ENCODE data around the gene FARP1.
"Not testable (repeated sequence)": the region's sequence is repeated elsewhere in the genome, so short reads cannot be mapped to it uniquely, and the experiment has no call there.

Gene FARP1

GRCh38 chr13:98262292-98262691 is 119.4 kb downstream of the FARP1 start:
- Mint-ChIP-seq H3K9me3 (no peaks in the 10 kb centered on the region), H3K36me3 (no peaks in the 10 kb centered on the region), H3K4me1 (no peaks in the 10 kb centered on the region), H3K27ac (no peak overlapping the region), H3K4me3 (no peak overlapping the region)
- no peak for ATAC-seq
- DNase-seq (ENCODE audit: low spot score in 2 of 2) = no peak

- DNase-seq (ENCODE audit: low spot score in 2 of 2) (no peak), ATAC-seq (no peak)
- Mint-ChIP-seq H3K27ac (no peak overlapping the region), H3K36me3 (no peaks in the 10 kb centered on the region), H3K4me3 (no peak overlapping the region), H3K9me3 (no peaks in the 10 kb centered on the region), H3K4me1 (no peaks in the 10 kb centered on the region)
Observed at GRCh38 chr13:98263841-98264240, 120.9 kb downstream of the FARP1 start.

GRCh38 chr13:98264877-98265276 is 122.0 kb downstream of the FARP1 start:
- DNase-seq (ENCODE audit: low spot score in 2 of 2) = no peak
- no peaks in the 10 kb centered on the region for H3K4me1 Mint-ChIP-seq
- no peaks in the 10 kb centered on the region for H3K9me3 Mint-ChIP-seq
- H3K4me3 Mint-ChIP-seq = no peak overlapping the region
- H3K36me3 Mint-ChIP-seq = no peaks in the 10 kb centered on the region
- H3K27ac Mint-ChIP-seq = no peak overlapping the region
- ATAC-seq = no peak

GRCh38 chr13:98265692-98266551 is 123.0 kb downstream of the FARP1 start:
- Mint-ChIP-seq H3K9me3 (no peaks in the 10 kb centered on the region), H3K4me3 (no peak overlapping the region), H3K36me3 (no peaks in the 10 kb centered on the region), H3K27ac (no peak overlapping the region), H3K4me1 (no peaks in the 10 kb centered on the region)
- DNase-seq (ENCODE audit: low spot score in 2 of 2) = no peak
- no peak for ATAC-seq

GRCh38 chr13:98267080-98267912 is 124.4 kb downstream of the FARP1 start:
- Mint-ChIP-seq H3K4me3 (no peak overlapping the region), H3K36me3 (no peaks in the 10 kb centered on the region), H3K9me3 (no peaks in the 10 kb centered on the region), H3K4me1 (no peaks in the 10 kb centered on the region), H3K27ac (no peak overlapping the region)
- ATAC-seq (no peak), DNase-seq (ENCODE audit: low spot score in 2 of 2) (no peak)

GRCh38 chr13:98269386-98269785 is 126.5 kb downstream of the FARP1 start:
- Mint-ChIP-seq H3K36me3 (no peaks in the 10 kb centered on the region), H3K27ac (no peak overlapping the region), H3K4me3 (no peak overlapping the region), H3K9me3 (no peaks in the 10 kb centered on the region), H3K4me1 (no peaks in the 10 kb centered on the region)
- ATAC-seq (no peak), DNase-seq (ENCODE audit: low spot score in 2 of 2) (no peak)

GRCh38 chr13:98270819-98271218 is 127.9 kb downstream of the FARP1 start:
- Mint-ChIP-seq H3K9me3 (no peaks in the 10 kb centered on the region), H3K27ac (no peak overlapping the region), H3K4me1 (no peaks in the 10 kb centered on the region), H3K4me3 (no peak overlapping the region), H3K36me3 (no peaks in the 10 kb centered on the region)
- DNase-seq (ENCODE audit: low spot score in 2 of 2) = no peak
- no peak for ATAC-seq

GRCh38 chr13:98271646-98272045 is 128.8 kb downstream of the FARP1 start:
- not testable (repeated sequence) for DNase-seq (ENCODE audit: low spot score in 2 of 2); H3K36me3 Mint-ChIP-seq; H3K9me3 Mint-ChIP-seq; ATAC-seq; H3K4me3 Mint-ChIP-seq; H3K27ac Mint-ChIP-seq; H3K4me1 Mint-ChIP-seq

GRCh38 chr13:98272549-98272948 is 129.7 kb downstream of the FARP1 start:
- no peak for DNase-seq (ENCODE audit: low spot score in 2 of 2)
- Mint-ChIP-seq H3K36me3 (no peaks in the 10 kb centered on the region), H3K9me3 (no peaks in the 10 kb centered on the region), H3K27ac (no peak overlapping the region), H3K4me1 (no peaks in the 10 kb centered on the region), H3K4me3 (no peak overlapping the region)
- no peak for ATAC-seq

- H3K27ac Mint-ChIP-seq = no peak overlapping the region
- DNase-seq (ENCODE audit: low spot score in 2 of 2) (no peak), ATAC-seq (no peak)
- no peak overlapping the region for H3K4me3 Mint-ChIP-seq
- H3K36me3 Mint-ChIP-seq = no peaks in the 10 kb centered on the region
- no peaks in the 10 kb centered on the region for H3K9me3 Mint-ChIP-seq
- peaks cover 5% of the 10 kb centered on the region for H3K4me1 Mint-ChIP-seq
Observed at GRCh38 chr13:98273067-98273823, 130.4 kb downstream of the FARP1 start.

- Mint-ChIP-seq H3K36me3 (no peaks in the 10 kb centered on the region), H3K4me3 (no peak overlapping the region), H3K4me1 (peaks cover 5% of the 10 kb centered on the region), H3K9me3 (no peaks in the 10 kb centered on the region), H3K27ac (no peak overlapping the region)
- ATAC-seq = no peak
- no peak for DNase-seq (ENCODE audit: low spot score in 2 of 2)
Observed at GRCh38 chr13:98273824-98274742, 131.2 kb downstream of the FARP1 start.

GRCh38 chr13:98274921-98275487 is 132.1 kb downstream of the FARP1 start:
- ATAC-seq (no peak), DNase-seq (ENCODE audit: low spot score in 2 of 2) (no peak)
- Mint-ChIP-seq H3K4me3 (no peak overlapping the region), H3K27ac (no peak overlapping the region), H3K36me3 (no peaks in the 10 kb centered on the region), H3K4me1 (peaks cover 10% of the 10 kb centered on the region), H3K9me3 (no peaks in the 10 kb centered on the region)

- H3K27ac Mint-ChIP-seq = no peak overlapping the region
- DNase-seq (ENCODE audit: low spot score in 2 of 2) = no peak
- H3K36me3 Mint-ChIP-seq = no peaks in the 10 kb centered on the region
- H3K4me1 Mint-ChIP-seq = peaks cover 15% of the 10 kb centered on the region
- no peak overlapping the region for H3K4me3 Mint-ChIP-seq
- no peak for ATAC-seq
- no peaks in the 10 kb centered on the region for H3K9me3 Mint-ChIP-seq
Observed at GRCh38 chr13:98275681-98276171, 132.8 kb downstream of the FARP1 start.

- Mint-ChIP-seq H3K4me3 (no peak overlapping the region), H3K27ac (no peak overlapping the region), H3K36me3 (no peaks in the 10 kb centered on the region), H3K4me1 (peaks cover 15% of the 10 kb centered on the region), H3K9me3 (no peaks in the 10 kb centered on the region)
- no peak for ATAC-seq
- DNase-seq (ENCODE audit: low spot score in 2 of 2) = no peak
Observed at GRCh38 chr13:98276486-98276885, 133.6 kb downstream of the FARP1 start.

Measured in stimulated activated effector memory CD8-positive, alpha-beta T cell treated with anti-CD3 and anti-CD28 coated beads, Interleukin-12 subunit alpha, Interleukin-12 subunit beta, amount 100 ng/mL, for 72 hours (primary cell).